GM18508 (cell line): ENCODE data around the gene SEMA6A.

Experiments used
- ATAC-seq: cut with Tn5 transposase; IDR thresholded peaks from one replicate; pipeline ENCODE4 v1.9.1; 2021; ENCODE audit warnings: moderate number of reproducible peaks; ENCODE audit not compliant: insufficient read depth, unreplicated experiment

The SEMA6A gene

DNA sequence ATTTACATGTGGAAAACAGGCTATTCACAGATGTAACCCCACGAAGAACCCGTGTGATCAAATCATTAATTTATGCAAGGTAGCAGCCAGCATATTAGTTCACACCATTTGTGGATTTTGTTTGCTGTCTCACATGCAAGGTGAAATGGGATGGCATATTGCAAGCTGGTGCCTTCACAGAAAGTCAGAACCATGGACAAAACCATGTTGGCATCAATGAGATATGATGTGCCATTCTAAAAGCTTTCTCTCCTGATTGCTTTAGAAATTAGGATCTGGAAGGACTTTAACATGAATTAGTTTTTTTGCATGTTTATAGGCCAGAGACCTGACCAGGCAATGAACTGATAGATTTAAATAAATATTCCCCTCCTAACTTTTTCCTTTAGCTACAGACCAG, 129.3 kb downstream of the SEMA6A start:
- no peak for ATAC-seq

DNA sequence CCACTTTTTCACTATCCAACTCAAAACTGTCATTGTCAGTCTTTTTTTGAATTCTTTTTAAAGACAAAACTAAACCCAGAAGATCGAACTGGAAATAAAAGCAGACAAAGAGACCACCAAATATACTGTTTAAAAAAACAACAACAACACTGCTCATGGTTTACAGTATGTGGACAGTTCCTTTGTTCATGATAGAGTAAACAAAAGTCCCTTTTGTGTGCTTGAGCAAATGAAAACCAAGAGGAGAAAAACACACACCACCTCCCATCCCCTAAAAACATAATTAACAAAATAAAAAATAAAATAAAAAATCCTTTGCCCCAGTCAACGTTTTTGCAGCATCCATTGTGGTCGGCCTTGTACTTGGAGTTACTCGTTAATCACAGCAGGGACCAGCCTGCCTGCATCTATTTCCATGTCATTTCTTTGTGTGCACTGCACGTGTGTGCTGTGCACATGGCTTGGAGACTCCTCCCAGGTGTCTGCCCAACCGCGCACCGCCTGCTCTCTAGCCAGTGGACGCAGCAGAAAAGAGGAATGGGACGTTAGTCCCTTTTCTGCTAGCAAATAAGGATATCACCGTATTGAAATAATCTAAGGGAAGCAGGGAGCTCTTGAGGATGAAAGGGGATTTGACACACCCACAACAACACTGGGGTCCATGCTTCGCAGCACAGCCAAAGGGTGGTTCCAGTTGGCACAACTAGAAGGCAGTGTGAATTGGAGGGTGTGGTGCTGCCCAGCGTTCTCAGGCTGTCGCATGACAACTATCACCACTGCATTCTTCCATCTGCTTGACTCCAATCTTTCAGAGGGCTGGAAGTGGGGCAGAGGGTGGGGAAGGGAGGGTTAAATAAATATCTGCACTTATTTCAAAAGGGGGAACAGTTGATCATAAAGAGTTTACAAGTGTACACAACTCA, 130.0 kb downstream of the SEMA6A start:
- no peak for ATAC-seq

DNA sequence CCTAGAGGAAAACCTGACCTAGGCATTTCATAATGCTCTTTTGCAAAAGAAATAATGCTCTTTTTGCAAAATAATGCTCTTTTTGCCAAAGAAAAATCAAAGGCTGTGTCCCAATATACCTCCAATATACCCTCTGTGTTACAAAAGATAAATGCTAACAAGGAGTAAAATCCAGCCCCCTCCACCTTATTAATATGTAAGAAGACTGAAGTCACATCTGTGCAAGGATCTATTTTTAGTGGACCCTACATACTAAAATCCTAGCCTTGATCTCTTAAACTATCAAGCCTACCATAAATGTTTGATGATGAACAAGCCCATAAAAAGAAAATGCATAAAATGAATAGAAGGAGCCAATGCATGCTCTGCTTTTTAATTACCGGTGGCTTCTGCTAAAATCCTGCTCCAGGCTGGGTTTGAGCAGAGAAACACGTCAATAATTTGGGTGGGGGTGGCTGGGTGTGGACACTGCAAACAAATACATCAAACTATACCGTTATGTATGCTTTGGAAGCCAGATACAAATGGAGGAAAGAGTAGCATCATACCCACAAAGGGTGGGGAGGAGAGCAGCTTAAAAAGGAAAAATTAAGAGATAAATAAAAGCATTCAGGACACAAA, 131.6 kb downstream of the SEMA6A start:
- ATAC-seq: no peak

DNA sequence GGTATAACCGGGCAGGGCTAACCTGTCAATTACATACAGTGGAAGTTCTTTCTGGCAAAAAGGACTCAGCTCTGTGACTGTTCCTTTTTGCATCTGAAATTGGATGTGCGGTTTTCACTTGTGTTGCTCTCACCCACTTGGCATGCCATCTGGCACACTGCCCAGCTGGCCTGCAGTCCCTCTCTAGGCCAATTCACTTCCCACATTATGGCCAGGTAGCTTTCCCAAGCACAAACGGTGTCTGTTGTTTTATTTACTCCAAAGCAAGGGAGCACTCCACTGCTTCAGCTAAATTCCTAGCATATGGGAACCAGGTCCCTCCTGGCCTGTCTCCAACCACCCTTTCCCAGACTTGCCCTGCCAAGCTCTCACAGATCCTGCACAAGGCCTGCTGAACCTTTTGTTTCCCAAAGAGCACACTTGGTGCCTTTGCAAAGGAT, 132.5 kb downstream of the SEMA6A start:
- no peak for ATAC-seq

DNA sequence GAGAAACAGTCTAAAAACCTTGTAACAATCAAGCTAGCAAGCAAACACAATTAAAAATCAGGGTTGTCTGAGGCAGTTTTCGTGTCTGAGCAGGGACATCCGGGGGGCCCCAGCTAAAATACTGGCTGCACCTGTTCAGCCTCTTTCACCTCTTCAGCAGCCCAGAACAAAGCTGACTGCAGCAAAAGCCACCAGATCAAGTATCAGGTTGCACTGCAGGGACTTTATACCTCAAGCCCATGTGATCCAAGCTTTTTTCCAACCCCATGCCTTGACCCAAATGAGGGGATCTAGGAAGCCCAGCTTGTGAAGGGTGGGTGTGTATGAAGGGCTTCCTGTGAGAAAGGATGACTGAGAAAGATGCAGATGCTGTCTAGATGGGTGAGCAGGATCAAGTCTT, 133.4 kb downstream of the SEMA6A start:
- ATAC-seq: no peak

DNA sequence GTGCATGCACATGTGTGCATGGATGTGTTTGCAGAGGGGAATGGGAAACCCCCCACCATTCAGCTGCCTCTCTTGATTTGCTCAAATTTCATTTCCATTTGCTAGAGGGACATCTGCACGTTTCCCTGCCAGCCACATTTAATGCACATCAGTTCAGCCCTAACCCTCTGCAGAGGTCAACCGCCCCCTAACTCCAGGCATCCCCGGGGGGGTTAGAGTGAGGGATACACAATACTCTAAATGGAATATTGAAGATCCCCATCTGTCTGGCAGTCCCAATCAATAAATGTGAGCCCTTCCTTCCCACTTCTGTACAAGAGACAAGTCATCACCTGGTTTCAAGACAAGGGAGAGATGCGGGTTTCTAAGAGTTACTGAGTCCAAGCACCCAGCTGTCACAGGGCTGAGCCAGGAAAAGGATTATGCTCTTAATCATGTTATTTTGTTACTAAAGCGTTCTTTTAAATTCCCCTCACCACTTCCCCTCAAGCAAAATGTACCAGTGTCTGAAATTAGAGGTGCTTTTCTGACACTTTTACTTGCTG, 134.1 kb downstream of the SEMA6A start:
- ATAC-seq: no peak

DNA sequence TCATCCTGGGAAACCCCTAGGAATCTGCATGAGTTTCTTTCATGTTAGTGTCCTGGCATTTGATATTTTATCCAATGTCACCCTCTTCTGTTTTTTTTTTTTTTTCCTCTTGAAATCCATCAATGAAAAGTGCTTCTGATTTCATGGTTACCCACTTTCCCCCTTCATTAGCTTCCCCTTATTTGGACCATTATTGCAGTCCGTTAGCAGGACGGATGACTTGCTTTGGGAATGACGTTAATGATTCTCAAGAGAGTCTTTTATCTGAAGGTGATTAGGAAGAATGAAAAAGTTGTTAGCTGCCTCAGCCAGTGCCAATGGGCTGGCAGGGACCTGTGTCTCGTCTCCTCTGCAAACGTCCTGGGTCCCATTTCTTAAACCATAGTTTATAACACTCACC, 134.7 kb downstream of the SEMA6A start:
- no peak for ATAC-seq

DNA sequence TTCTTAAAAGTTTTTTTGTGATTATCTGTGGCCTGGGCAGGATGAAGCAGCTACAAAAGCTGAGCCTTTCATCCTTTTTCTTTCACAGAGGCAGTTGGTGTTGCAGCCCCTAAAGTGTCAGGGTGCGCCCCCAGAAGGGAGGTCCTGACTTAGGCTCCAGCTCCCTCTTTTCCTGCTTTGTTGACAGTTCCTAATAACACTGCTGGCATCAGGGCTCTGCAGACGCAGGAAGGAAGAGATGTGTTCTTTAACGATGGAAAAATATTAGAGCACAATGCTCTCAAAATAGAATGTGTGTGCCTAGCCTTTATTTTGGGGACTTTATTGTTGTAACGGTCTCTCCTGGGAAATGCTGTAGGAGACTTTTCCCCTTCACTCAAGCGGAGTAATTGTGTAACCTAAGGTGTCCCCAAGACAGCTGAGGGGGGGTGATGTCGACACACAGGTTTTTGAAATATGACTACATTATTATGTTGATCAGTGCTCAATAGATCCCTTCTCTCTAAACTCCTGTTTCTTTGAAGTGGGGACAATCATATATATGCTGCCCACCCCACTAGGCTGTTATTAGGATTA, 135.6 kb downstream of the SEMA6A start:
- no peak for ATAC-seq

DNA sequence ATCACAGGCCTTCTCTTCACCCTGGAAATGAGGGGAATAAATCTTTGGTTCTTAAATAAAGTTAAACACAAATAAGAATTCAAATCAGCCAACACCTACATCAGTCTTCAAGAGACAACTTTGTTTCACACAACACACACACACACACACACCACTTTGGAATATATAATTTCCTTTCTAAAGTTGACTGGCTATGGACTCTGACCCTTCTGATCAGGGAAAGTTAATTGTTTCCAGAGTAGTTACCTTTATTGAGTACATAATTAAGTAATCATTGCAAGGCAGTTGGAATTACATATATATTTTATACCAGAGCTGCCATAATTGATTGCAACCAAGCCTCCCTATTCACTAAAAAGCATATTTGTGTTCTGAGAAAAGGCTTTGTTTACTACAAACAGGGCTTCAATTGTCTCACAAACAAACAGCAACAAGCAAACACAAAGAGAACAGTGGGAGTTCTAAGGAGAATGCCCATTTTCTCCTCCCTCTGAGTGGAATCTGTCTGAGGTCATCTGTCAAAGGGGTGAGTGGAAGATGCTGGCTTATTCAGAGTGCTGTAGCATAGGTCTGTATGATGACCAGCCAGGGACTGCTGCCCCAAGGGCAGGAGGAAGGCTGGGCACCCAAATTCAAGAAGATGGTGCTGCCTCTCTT, 136.6 kb downstream of the SEMA6A start:
- no peak for ATAC-seq

DNA sequence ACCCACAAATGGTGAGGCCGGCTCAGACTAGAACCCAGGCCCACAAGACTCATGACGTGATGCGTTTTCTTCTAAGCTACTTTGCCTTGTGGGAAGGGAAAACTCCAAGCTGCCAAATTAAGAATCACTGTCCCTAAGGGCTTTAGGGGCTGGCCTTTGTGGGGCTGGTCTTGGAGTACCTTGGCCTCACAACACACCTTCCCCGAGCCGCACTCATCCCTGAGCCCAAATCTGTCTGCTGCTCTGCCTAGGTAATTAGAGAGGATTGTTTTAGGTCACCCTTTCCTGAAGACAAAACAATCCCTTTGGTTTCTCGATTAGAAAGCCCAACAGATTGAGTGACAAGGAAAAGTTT, 137.3 kb downstream of the SEMA6A start:
- ATAC-seq: no peak

DNA sequence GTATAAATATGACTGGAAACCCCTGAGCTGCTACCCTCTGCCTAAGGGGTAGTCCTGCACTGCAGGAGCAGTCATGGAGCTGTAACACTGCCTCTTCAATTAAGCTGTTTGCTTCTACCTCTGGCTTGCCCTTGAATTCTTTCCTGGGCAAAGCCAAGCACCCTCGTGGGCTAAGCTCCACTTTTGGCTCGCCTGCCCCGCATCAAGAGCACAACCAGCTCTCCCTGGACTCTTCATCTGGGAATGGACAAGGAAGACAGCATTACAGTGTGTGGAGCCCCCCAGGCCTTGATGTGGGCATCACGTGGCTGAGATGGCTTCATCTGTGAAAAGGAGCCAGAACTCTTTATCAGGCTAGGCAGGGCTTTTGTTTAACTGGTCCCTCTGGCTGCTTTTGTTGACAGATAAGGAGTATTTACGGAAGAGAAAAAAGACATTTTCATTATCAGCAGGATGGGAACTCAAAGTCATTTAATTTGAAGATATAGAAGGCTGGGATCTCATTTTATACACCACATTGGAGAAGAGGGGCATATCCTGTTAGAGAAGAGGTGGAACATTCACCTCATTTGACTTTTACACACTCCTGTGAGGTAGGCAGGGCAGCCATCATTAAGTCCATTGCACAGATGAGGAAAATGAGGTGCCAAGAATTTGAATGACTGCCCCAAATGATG, 137.8 kb downstream of the SEMA6A start:
- no peak for ATAC-seq

DNA sequence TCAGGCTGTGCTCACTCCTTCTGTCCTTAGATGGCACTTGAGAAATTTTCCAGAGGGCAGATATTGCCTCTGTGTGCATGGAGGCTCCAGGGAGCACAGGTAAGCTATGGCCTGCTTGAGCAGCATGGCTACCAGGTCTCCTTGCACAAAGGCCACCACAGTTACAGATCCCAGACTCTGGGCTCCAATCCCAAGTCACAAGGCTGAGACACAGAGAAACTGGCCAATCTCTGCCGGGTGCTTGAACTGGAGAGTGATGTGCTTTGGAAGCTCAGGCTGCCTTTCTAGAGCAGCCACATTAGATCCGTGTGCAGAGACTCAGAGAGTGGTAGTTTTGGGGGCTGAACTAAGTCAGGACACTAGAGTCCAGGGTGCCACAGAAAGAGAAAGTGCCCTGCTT, 145.7 kb downstream of the SEMA6A start:
- ATAC-seq: no peak

DNA sequence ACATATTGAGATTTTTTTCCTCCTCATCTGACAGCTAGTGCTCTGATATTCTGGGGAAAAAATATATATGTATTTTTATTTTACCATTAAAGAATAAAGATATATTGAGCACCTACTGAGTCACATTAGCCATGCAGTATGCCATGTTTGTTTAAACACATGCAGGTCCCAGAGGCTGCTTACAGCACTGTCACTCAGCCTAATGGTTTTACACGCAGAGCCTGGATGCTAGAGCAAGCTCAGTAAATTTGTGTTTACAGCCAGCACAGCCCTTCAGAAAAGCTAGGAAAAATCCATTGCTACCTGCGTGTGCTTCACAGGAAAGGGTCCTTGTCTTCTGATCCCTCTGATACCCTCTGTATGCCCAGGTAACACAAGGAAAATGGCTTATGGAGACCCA, 146.2 kb downstream of the SEMA6A start:
- ATAC-seq: no peak

DNA sequence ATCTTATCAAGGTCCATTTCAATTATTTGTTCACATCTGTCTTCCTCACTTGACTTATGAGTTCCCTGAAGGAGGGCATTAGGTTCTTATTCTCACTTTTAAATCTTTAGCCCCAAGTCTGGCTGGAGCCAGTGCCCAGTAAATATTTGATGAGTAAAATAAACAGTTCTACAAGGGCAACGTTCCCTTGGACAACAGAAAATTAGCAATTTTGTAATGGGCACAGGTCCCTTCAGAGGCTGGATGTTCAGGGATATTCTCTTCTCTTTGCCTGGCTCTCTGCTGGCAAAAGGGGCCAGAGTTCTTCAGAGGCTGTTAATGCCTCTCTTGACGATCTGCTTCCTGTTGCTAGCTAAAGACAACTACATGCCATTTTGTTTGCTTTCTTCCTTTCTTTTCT, 149.7 kb downstream of the SEMA6A start:
- no peak for ATAC-seq

DNA sequence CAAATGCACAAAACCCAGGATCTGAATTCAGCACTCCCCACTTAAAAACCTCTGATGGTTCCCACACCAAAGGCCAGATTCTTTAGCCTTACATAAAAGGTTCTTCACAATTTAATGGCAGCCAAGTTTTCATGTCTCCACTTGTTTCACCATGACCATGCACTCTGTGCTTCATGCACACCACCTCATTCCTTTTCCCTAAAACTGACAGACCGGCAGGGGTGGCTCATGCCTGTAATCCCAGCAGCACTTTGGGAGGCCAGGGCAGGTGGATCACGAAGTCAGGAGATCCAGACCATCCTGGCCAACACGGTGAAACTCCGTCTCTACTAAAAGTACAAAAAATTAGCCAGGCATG, 150.4 kb downstream of the SEMA6A start:
- ATAC-seq: no peak

DNA sequence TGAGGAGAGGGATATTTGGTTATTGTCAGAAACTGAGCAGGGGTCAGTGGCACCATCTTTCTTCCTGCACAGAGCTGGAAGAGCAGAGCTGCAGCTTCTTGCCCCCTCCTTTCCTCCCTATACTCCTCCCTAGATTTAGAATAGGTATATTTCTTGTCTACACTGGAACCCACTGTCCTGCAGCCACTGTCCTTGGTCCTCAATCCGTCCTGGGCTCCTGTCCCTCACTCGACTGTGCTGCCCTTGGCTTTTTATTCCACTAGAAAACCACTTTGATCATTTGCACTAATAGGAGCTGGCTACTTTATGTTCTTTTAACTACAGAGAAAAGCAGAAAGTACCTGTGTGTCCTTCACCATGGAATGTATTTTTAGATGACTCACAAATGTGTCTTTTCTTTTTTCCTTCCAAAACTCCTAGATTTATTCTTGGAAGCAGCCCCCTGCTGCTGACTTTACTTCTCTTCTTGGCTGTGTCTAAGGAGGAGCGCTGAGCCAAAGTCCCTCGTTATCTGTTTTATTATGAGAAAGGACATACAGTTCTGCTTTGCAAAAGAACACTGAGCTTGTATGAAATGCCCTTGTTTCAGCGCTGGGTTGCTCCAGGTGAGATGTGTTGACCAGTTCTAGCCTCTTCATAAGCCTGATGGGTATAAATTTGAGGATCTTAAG, 150.9 kb downstream of the SEMA6A start:
- ATAC-seq: no peak

DNA sequence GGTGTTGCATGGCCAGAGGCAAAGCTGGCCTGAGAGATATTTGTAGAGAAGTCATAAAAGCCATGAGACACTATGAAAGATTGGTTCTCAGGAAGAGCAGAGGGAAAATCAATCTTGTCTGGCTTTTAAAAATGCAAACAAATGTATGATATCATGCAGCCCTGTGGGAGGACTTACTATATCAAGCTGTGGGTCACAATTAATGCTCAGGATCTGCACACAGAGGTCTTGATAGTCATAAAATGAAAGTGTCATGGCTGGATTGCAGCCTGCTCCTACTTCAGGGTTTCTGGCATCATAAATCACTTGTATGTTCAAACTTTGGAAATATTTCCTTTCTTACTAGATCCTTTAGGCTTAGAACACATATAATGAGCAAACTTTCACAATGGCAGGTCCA, 151.5 kb downstream of the SEMA6A start:
- no peak for ATAC-seq

DNA sequence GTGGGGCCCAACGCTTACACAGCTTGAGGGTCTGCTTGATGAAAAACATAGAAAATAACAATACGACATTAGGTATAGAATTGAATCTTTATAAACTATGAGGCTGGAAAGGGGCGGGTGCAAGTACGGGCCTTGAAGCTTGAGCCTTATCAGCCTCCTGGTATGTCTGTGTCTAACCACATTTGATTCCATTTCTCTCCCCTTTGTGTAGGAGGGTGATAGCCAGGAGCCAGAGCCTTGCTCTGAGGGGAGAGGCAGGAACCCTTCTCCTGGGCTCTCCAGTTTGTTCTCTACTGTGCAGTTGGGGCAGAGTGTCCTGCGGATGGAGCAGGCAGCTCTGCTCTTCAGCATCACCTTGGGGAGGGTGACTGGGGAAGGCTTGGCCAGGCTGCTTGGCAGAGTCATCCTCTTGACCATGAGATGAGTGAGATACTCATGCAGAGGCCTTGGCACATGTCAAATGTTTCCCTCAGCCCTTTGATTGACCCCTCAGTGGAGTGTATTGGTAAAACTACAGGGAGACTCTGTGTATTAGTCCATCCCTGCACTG, 153.5 kb downstream of the SEMA6A start:
- no peak for ATAC-seq

DNA sequence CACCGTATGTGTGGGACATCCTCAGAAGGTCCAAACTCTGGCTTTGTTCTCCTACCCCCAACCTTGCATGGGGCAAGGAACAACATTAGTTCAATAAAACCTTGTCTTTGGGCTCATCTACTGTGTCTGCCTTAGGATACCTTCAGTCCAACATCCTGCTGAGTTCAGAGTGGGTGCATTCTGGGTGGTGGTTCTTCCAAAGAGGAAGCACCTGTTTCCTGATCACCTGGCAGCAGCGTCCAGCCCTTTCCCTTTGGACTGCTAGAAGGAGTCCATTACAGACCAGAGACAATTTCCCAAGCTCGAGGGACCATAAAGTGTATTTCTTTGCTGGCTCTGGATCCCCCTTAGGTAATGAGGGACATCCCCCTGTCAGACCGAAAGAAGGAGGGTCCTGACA, 154.1 kb downstream of the SEMA6A start:
- ATAC-seq: no peak

DNA sequence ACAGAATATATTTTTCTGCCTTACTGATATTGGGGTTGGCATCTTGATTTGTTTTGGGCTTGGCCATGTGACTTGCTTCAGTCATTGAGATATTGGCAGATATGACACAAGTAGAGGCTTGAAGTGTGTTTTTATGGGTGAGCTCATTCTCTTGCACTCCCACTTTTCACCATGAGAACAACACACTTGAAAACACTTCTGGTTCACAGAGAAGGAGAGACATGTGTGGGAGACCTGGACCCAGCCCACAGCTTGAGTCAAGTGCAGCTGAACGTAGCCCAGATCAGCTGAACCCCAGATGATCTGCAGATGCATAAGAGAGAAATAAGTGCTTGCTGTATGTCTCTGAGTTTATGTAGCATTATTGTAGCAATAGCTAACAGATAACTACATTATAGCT, 155.4 kb downstream of the SEMA6A start:
- no peak for ATAC-seq
